Peyer's patch (tissue), 4 donors: ENCODE results near the gene IDH3G. TPM values are rescaled to one million over a fixed set of nuclear protein-coding genes. Genes with fewer than 3 reads are reported as not detected.
A peak's percentile ranks its signal among the peaks of the same experiment; 100 is the strongest.

Experiments used
- DNase-seq, 3 donors: peaks; one replicate each; pipeline ENCODE4 v3.0.0-alpha.2; 2017 to 2019
- H3K27ac ChIP-seq, 4 donors: fragments of 200-600 bp; sonication (generic); one replicate each; pipeline ENCODE4 v1.5.1; 2016 to 2019
- H3K27me3 ChIP-seq, 2 donors: fragments of 200-600 bp; sonication (generic); one replicate each; pipeline ENCODE4 v1.5.1; 2019
- H3K36me3 ChIP-seq, 3 donors: fragments of 200-600 bp; sonication (generic); one replicate each; pipeline ENCODE4 v1.5.1; 2016 to 2019
- H3K4me1 ChIP-seq, 4 donors: fragments of 200-600 bp; sonication (generic); one replicate each; pipeline ENCODE4 v1.5.1; 2016 to 2019
- H3K4me3 ChIP-seq, 4 donors: fragments of 200-600 bp; sonication (generic); 1 replicate in 3 of 4; 2 replicates in 1 of 4; pipeline ENCODE4 v1.5.1; 2016 to 2019; ENCODE audit warnings: mild to moderate bottlenecking in 1 of 4
- H3K9me3 ChIP-seq, 4 donors: fragments of 200-600 bp; sonication (generic); one replicate each; pipeline ENCODE4 v1.5.1; 2016 to 2019; ENCODE audit warnings: mild to moderate bottlenecking in 1 of 4
- POLR2A ChIP-seq, 2 donors: fragments of 450-650 bp; IDR thresholded peaks; one replicate each; pipeline ENCODE4 v1.5.1; 2017; ENCODE audit warnings: antibody characterized with exemption in 2 of 2, mild to moderate bottlenecking in 2 of 2, moderate library complexity in 2 of 2
- total RNA-seq, 4 donors: library from RNA; depleted of rRNA; stranded (reverse); fragments of >200 nt; gene quantifications; one replicate each; pipeline ENCODE4 v1.1.0, GENCODE V29; 2016
- TF ChIP-seq, protein P1 (sequence below), 6 experiments: fragments of 450-650 bp in 4 of 6; fragments of 200-600 bp in 2 of 6; sonication (generic) in 1 of 6; IDR thresholded peaks; one replicate each; pipeline ENCODE4 v1.5.1; 2017 to 2019; ENCODE audit warnings: antibody characterized with exemption in 6 of 6, mild to moderate bottlenecking in 3 of 6, moderate library complexity in 1 of 6

Gene IDH3G
- total RNA-seq, 4 donors from 2014 or later = 108 to 153 (median 126) TPM

DNA sequence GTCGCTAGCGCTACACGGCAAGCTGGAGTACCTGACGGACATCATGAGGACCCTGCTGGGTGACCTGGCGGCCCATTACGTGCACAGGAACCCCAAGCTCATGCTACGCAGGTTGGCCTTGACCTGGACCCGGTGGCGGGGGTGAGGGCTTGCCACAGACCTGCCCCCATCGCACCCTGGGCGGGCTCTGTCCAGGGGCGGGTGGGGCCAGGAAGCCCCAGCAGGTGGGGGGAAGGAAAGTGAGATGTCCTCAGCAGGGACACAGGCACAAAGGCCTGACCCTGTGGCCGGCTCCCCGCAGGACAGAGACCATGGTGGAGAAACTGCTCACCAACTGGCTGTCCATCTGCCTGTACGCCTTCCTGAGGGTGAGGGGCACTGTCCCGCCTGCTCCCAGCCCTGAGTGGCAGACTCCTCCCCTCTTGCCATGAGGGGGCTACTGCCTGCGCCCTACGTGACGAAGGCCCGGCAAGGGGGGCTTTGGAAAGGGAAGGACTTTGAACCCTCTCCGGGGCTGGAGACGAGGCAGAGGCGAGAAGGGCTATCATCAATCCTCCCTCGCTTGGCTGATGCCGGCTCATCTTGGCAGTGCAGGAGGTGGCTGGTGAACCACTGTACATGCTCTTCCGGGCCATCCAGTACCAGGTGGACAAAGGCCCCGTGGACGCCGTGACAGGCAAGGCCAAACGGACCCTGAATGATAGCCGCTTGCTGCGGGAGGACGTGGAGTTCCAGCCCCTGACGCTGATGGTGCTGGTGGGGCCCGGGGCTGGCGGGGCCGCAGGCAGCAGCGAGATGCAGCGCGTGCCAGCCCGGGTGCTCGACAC lies 18.7 kb downstream of the IDH3G start:
- no peak overlapping the region for H3K27ac ChIP-seq
- H3K9me3 ChIP-seq = no peaks in the 10 kb centered on the region
- TF ChIP-seq, protein P1, sequence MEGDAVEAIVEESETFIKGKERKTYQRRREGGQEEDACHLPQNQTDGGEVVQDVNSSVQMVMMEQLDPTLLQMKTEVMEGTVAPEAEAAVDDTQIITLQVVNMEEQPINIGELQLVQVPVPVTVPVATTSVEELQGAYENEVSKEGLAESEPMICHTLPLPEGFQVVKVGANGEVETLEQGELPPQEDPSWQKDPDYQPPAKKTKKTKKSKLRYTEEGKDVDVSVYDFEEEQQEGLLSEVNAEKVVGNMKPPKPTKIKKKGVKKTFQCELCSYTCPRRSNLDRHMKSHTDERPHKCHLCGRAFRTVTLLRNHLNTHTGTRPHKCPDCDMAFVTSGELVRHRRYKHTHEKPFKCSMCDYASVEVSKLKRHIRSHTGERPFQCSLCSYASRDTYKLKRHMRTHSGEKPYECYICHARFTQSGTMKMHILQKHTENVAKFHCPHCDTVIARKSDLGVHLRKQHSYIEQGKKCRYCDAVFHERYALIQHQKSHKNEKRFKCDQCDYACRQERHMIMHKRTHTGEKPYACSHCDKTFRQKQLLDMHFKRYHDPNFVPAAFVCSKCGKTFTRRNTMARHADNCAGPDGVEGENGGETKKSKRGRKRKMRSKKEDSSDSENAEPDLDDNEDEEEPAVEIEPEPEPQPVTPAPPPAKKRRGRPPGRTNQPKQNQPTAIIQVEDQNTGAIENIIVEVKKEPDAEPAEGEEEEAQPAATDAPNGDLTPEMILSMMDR (IDR thresholded peaks at IDR 0.05) = no peak
- no peak for TF ChIP-seq POLR2A (IDR thresholded peaks at IDR 0.05)
- H3K4me3 ChIP-seq = no peak overlapping the region
- peaks cover 0 to 5% (median 2%) of the 10 kb centered on the region in 4 donors for H3K4me1 ChIP-seq
- no peaks in the 10 kb centered on the region for H3K36me3 ChIP-seq
- DNase-seq = peak in 1 of 3 donors; percentile 12
- H3K27me3 ChIP-seq = no peaks in the 10 kb centered on the region

DNA sequence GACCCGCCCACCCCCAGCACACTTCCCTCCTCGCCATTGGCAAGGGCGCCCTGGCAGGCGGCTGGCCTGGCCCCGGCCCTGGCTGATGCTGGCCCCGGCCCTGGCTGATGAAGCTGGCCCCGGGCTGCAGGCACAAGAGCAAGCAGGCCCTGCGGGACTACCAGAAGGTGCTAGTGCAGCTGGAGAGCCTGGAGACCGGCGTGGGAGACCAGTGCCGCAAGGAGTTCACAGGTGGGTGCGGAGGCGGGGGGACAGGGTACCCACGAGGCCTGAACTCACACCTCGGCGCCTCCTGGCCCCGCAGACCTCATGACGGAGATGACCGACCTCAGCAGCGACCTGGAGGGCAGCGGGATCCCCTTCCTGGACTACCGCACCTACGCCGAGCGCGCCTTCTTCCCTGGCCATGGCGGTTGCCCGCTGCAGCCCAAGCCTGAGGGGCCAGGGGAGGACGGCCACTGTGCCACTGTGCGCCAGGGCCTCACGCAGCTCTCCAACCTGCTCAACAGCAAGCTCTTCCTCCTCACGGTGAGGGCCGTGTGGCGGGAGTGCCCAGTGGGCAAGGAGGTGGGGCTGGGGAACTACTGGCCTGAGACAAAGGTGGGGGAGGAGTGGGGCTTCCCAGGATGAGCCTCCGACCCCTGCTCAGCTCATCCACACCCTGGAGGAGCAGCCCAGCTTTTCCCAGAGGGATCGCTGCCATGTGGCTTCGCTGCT lies 19.4 kb downstream of the IDH3G start:
- Histone ChIP-seq H3K27me3 (no peaks in the 10 kb centered on the region), H3K4me1 (no peaks in the 10 kb centered on the region), H3K36me3 (no peaks in the 10 kb centered on the region), H3K9me3 (no peaks in the 10 kb centered on the region), H3K4me3 (no peak overlapping the region), H3K27ac (no peak overlapping the region)
- peak in 1 of 3 donors; percentile 27 for DNase-seq
- TF ChIP-seq, protein P1 (IDR thresholded peaks at IDR 0.05) = no peak
- no peak for TF ChIP-seq POLR2A (IDR thresholded peaks at IDR 0.05)

DNA sequence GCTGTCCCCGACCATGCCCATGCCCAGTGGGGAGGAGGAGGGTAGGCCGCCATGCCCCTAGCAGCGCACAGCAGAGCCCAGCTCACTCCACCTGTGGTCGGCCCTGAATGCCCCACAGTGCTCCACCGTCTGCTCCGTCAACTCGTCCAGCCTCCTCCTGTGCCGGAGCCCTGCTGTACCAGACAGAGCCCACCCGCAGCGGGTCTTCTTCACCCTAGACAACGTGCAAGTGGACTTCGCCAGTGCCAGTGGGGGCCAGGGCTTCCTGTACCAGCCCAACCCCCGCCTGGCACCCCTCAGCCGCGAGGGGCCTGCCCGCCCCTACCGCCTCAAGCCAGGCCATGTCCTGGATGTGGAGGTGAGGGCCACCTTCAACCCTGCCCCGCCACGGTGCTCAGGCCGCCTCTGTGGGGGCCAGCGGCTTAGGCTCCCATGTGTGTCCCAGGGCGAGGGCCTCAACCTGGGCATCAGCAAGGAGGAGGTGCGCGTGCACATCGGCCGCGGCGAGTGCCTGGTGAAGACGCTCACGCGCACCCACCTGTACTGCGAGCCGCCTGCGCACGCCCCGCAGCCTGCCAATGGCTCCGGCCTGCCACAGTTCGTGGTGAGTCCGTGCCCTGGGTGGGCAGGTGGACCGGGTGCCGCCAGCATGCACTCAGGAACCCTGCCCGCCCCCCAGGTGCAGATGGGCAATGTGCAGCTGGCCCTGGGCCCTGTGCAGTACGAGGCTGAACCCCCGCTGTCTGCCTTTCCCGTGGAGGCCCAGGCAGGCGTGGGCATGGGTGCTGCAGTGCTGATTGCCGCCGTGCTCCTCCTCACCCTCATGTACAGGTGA lies 20.2 kb downstream of the IDH3G start:
- peak in 1 of 3 donors; percentile 16 for DNase-seq
- H3K9me3 ChIP-seq = no peaks in the 10 kb centered on the region
- H3K36me3 ChIP-seq = no peaks in the 10 kb centered on the region

DNA sequence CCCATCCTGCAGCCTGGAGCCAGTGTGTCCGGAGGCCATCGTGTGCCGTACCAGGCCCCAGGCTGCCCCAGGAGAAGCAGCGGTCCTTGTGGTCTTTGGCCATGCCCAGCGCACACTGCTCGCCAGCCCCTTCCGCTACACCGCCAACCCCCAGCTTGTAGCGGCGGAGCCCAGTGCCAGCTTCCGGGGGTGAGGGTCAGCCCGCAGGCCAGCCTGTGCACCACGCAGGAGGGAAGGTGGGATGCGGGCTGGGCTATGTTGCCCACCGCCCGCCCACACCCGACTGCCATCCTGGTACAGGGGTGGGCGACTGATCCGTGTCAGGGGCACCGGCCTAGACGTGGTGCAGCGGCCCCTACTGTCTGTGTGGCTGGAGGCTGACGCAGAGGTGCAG lies 21.0 kb downstream of the IDH3G start:
- Histone ChIP-seq H3K36me3 (no peaks in the 10 kb centered on the region), H3K4me1 (no peaks in the 10 kb centered on the region), H3K27ac (no peak overlapping the region), H3K27me3 (no peaks in the 10 kb centered on the region), H3K9me3 (no peaks in the 10 kb centered on the region), H3K4me3 (no peak overlapping the region)
- TF ChIP-seq, protein P1 (IDR thresholded peaks at IDR 0.05) = no peak
- no peak for TF ChIP-seq POLR2A (IDR thresholded peaks at IDR 0.05)
- DNase-seq = peak in 1 of 3 donors; percentile 15

More for the DNA sequence above, 20.2 kb downstream of the IDH3G start:
- no peaks in the 10 kb centered on the region for H3K27me3 ChIP-seq
- H3K4me3 ChIP-seq = no peak overlapping the region
- H3K27ac ChIP-seq = no peak overlapping the region
- H3K4me1 ChIP-seq = no peaks in the 10 kb centered on the region
- TF ChIP-seq, protein P1 (IDR thresholded peaks at IDR 0.05) = no peak
- no peak for TF ChIP-seq POLR2A (IDR thresholded peaks at IDR 0.05)
